Stimulated activated naive CD8-positive, alpha-beta T cell treated with anti-CD3 and anti-CD28 coated beads, Interleukin-15, Interleukin-2, amounts not matched to agents 100 U/mL and 50 U/mL, for 24 hours (primary cell): ENCODE measurements around the gene WASF2.
A peak's percentile ranks its signal among the peaks of the same experiment; 100 is the strongest.
"Not testable (repeated sequence)": the region's sequence is repeated elsewhere in the genome, so short reads cannot be mapped to it uniquely, and the experiment has no call there.

ENCODE experiments used
- ATAC-seq: fragments of 150-1000 bp; cut with Tn5 transposase; one replicate; pipeline ENCODE4 v1.10.0; 2021
- DNase-seq: peaks from one replicate; pipeline ENCODE4 v3.0.0; 2021

WASF2 gene

GRCh38 chr1:27397749-27398148, 92.2 kb downstream of the WASF2 start:
- DNase-seq, result no peak
- no peak for ATAC-seq

GRCh38 chr1:27397110-27397509, 92.9 kb downstream of the WASF2 start:
- DNase-seq (no peak), ATAC-seq (no peak)

GRCh38 chr1:27395441-27396195, 94.3 kb downstream of the WASF2 start:
- DNase-seq (peak; percentile 81), ATAC-seq (peak; percentile 4)

- ATAC-seq, result no peak
- DNase-seq, result no peak
These were observed 95.0 kb downstream of the WASF2 start for GRCh38 chr1:27394925-27395324.

- ATAC-seq (no peak), DNase-seq (no peak)
These were observed 95.7 kb downstream of the WASF2 start for GRCh38 chr1:27394282-27394658.

GRCh38 chr1:27393641-27394281, 96.2 kb downstream of the WASF2 start:
- DNase-seq (no peak), ATAC-seq (no peak)

- DNase-seq (no peak), ATAC-seq (no peak)
These were observed 97.0 kb downstream of the WASF2 start for GRCh38 chr1:27392778-27393635.

- peak; percentile 94 for ATAC-seq
- peak; percentile 96 for DNase-seq
These were observed 97.7 kb downstream of the WASF2 start, which contains the start of gene GPR3 for GRCh38 chr1:27392096-27392777. GPR3 (plus strand) TSS chr1:27392622; CDS start chr1:27393799, 1,177 bp downstream.

- DNase-seq (peak; percentile 52), ATAC-seq (no peak)
These were observed 98.4 kb downstream of the WASF2 start for GRCh38 chr1:27391511-27392095.

GRCh38 chr1:27388337-27389005, 101.5 kb downstream of the WASF2 start:
- peak; percentile 84 for DNase-seq
- ATAC-seq, result no peak

- DNase-seq, ATAC-seq: not testable (repeated sequence)
These were observed 105.2 kb downstream of the WASF2 start for GRCh38 chr1:27384797-27385196.

GRCh38 chr1:27383661-27384060, 106.3 kb downstream of the WASF2 start:
- DNase-seq (no peak), ATAC-seq (no peak)

- ATAC-seq (no peak), DNase-seq (peak; percentile 67)
These were observed 106.8 kb downstream of the WASF2 start, which contains the start of gene CD164L2 for GRCh38 chr1:27383039-27383605. CD164L2 (minus strand) TSS chr1:27383333; CDS start chr1:27383239, 94 bp downstream.

- no peak for DNase-seq
- no peak for ATAC-seq
These were observed 107.8 kb downstream of the WASF2 start for GRCh38 chr1:27381969-27382762.

- DNase-seq, result no peak
- peak; percentile 16 for ATAC-seq
These were observed 108.9 kb downstream of the WASF2 start for GRCh38 chr1:27380766-27381733.

- no peak for ATAC-seq
These were observed 109.7 kb downstream of the WASF2 start for GRCh38 chr1:27380224-27380623.

GRCh38 chr1:27379564-27380122, 110.3 kb downstream of the WASF2 start:
- ATAC-seq (no peak), DNase-seq (no peak)

More at GRCh38 chr1:27380224-27380623, 109.7 kb downstream of the WASF2 start:
- no peak for DNase-seq
